NT2/D1 (cell line): Measurements from ENCODE around the gene GBF1.

Source experiments
- YY1 ChIP-seq: IDR thresholded peaks from 2 replicates; pipeline ENCODE4 v1.6.1; 2011; ENCODE audit not compliant: insufficient read length, insufficient read depth
- ZNF274 ChIP-seq: IDR thresholded peaks from 2 replicates; pipeline ENCODE4 v1.6.1; 2011; ENCODE audit warnings: mild to moderate bottlenecking, low read depth, low read length

GRCh38 chr10:102426803-102427287 is 181.5 kb downstream of the GBF1 start:
- TF ChIP-seq YY1: no peak
- no peak for TF ChIP-seq ZNF274
